CD4-positive, alpha-beta T cell treated with Interleukin-10 for 1 hour (primary cell): ENCODE measurements around the gene FREM1.

ENCODE experiments used
- DNase-seq: peaks from one replicate; pipeline ENCODE4 v3.0.0-alpha.2; 2020

FREM1 gene

DNA sequence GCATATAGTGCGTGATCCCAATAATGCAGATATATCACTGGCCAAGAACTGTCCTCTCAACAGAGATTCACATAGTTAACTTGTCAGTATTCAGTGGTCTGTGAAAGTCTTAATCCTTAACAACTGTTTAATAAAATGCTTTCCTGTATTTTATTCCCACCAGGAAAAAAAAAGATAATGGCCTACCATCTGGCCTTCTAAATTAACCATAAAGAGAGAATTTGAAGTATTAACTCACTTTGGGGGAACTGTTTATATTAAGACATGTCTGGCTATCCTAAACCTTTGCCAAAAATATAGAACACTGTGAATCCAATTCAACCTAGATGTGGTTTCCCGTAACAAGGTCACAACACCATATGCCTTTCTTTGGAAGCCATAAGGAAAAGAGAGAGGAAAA lies 818 bp upstream of the FREM1 start:
- no peak for DNase-seq

DNA sequence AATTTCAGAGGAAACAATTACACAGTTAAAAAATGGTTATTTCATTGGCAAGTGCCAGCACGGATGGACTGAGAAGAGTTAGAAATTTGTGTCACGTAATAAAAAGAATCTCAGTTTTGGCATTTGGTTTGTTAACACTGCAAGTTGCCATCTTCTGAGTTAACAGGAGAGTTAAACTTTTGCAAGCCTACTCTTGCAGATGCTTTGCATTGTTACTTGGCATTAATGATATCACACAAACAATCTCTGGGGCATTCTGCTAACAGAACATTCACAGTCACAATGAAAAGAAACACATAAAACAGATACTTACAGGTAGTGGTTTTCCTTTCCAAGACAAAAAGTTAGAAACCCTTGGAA lies 647 bp downstream of the FREM1 start:
- DNase-seq: no peak

DNA sequence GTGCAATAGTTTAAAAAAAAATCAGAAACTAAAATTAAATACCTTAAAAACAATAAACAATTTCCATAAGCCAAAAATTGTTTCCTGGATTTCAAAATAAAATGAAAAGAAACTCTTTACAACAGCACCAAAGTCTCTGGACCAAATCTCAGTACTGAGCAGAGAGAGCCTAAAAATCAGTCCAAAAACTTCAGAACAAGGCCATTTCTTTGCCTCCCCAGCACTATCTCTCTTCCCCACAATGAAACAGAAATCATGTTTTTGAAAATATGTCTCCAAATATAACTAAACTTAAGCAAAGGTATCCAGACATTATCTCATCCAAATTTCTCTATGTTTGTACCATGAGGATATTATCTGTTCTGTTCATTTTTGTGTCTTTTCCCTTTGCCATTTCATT lies 1.0 kb downstream of the FREM1 start:
- DNase-seq: no peak

DNA sequence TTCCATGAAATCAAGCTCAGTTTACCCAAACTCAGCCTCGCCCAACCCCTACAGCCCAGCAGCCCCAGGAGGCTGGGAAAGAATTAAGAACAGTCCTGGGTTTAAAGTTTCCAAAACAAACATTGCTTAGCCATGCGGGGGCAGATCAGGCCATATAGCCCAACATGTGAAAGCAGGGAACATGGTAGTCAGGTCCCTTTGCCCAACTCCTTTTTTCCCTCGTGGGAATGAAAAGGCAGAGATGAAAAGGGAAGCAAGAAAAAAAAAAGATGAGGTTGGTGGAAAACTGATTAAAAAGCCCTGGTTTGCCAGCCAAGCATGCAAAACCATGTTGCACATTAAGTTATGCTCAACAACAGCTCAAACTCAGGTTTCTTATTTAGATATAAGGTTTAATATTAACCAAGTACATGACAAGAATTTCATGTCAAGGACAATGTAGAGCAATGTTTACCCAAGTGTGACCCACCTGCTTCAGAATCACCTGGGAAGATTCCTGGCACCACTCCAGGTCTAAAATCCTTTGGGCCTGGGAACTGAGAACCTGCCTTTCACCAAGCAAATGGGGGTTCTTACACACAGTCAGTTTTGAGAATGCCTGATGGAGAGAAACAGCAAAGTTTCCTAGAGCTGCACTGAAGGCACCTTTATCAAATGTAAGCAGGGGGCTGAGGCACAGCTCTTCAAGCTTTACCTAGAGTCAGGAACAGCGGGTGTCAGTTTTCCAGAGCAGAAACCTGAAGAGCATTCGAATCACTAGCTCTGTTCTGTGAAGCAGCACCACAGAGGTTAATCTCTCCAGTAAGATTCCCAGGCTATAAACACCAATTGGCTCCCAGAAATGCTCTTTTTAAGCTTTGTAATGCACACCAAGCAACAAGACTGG lies 1.7 kb downstream of the FREM1 start:
- DNase-seq: no peak

DNA sequence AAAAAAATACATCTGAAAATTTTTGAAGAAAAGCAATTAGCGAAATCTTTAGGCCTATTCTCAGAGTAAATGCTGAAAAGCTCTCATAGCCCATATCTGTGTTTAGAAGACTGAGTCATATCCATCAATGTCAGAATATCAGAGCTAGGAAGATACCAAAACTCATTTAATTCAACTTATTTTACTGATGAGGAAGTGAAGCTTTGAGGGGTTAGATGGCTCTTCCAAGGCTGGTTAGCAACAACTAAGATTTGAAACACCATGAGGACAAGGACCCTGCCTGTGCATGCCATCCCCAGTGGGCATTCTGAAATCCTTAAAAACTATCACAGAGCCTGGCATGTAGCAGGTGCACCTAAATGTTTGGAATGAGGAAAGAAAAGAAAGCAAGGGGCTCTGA lies 2.5 kb downstream of the FREM1 start:
- no peak for DNase-seq

DNA sequence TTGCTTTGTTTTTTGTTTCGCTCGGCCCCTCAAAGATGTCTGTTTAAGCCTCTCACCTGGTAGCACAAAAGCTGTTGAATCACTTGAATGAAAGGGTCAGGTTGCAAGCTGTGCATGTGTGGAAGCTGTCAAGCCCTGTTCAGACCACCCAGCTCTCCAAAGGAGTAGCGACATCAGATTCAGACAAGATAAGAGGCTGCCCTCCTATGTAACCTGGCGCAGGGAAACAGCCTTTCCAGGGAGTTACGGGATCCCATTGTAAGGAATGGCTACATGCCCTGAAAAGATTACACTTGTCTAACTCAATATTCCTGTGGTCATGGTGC lies 2.9 kb downstream of the FREM1 start:
- no peak for DNase-seq

DNA sequence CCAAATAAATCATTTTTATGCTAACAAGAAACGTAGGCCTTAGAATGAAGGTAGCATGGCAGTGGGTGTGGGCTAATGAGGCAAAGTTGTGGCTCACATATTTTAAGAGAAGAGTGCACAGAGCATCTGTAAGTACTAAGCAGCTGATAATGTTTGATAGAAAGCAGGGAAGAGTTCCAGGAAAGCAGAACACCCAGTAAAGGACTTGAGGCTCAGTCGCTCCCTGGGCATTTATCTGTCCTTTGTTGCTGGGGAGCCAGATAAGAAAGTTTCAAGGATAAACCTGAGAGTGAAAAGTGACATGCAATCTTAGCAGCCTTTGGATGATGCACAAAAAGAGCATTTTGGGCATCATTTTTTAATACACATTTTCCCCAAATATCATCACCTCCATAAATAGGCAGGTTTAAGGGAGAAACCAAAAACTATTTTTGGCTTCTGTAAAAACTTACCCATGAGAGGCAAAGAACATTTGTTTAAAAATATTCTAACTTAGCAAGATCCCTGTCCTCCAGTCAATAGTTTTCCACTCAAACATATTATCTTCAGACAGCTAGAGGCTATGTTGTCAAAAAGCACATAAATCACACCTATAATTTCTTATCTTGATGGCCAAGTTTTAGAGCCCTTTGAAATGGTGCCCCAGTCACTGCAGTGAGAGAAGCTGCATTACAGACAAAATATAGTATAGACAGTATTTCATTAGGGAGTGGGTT lies 3.4 kb downstream of the FREM1 start:
- DNase-seq: no peak

DNA sequence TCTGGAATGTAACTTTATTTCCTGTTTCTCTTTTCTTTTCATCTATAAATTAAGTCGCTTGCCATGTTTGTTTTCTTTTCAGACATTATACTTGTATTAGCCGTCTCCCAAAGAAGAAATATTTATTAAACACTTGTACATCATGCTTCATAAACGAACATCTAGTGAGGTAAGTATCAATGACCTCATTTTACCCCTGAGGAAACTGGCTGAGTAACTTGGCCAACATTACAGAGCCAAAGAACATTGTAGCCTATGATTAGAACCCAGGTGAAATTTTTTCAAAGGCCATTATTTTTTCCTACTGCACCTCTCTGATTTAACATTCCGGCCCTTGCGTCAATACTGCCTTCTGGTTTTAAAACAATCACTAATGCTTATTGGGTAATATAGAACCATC lies 4.2 kb downstream of the FREM1 start:
- no peak for DNase-seq

DNA sequence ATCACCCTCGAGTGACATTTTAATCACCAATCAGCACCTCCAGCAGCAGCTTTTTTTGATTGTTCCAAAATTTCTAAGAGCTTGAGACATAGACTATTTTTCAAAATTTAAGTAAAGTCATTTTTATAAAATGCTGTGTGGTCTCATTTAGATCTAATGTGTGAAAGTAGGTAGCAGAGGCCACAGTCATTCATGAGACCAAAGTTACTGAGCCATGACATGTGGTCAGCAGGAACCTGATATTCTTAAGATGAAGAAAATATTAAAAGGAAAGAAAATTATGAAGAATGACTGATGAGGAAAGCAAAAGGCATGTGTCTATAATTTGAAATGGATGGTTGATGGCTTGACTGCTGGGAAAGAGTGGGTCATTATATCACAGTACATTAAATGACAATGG lies 7.2 kb downstream of the FREM1 start:
- DNase-seq: no peak

DNA sequence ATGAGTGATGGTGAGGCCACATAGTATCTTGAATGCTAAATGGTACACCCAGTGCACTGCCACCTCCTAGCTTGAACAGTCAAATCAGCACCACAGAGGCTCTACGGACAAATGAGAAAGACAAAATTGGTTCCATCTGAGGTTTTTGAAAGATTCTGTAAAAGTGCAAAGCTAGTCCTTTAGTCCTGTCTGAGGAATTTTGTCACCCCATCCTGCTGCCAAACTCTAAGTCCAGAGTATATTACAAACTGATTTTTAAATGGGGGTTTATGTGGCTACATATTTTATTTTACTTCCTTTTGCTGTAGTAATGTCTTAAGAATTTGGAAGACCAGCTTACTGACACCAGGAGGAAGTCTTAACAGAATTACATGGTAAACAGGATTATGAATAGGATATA lies 7.7 kb downstream of the FREM1 start:
- DNase-seq: no peak

DNA sequence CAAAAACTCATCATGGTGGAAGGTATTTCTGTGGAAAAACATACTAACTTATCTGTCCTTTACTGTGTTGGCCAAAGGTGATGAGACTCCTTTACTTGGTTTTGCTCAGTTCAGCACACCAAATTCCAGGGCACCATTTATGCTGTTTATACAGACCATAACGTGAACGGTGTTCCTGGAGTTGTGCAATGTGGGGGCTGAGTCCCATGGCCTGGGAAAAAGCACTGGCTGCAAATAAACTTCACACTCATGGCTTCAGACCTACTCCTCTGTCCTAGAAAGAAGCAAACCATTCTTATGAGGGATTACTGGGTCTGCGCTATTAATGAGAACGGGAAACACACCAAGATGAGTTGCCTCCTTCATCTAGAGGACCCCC lies 10.4 kb downstream of the FREM1 start:
- DNase-seq: no peak

DNA sequence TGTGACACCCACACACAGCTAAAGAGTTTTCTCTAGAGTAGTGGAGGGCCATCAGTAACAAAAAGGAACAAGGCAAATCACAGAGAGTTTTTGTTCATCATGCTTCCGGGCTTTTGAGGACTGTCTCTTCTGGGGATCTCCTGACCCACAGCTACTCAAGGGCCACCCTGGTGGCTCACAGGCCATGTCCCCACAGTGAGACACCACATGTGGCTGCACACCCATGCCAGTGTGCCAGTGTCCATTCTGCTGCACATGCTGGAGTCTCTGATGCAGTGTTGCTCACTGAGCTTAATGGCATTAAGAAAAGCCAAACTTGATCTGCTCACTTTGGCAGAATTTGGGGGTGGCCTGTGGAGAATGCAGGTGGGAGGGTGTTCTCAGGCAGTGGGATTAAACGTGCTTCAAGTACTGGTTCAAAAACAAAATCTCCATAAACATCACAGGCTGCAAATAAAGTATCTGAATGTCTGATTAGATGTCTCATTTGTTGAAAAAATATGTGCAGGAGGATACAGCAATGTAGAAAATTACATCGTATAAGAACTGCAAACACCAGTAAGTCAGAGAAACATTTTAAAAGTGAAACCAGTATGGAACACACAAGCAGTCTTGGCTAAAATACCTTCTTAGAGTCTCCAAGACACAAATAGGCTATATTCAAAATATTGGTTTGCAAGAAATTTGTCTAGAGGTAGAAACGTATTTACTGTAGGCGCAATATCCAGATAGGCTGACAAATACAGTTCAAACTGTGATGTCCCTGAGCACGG lies 11.0 kb downstream of the FREM1 start:
- no peak for DNase-seq

DNA sequence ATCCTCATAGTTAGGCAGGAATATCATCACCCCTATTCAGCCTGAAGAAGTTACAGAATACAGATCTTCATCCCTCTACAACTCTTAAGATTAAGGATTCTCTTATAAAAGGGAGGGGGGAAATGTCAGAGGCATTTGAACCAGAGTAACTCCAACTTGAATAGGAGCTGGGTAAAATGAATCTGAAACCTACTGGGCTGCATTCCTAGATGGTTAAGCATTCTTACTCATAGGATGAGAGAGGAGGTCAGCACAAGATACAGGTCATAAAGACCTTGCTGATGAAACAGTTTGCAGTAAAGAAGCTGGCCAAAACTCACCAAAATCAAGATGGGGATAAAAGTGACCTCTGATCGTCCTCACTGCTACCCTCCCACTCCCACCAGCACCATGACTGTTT lies 14.4 kb downstream of the FREM1 start:
- no peak for DNase-seq

DNA sequence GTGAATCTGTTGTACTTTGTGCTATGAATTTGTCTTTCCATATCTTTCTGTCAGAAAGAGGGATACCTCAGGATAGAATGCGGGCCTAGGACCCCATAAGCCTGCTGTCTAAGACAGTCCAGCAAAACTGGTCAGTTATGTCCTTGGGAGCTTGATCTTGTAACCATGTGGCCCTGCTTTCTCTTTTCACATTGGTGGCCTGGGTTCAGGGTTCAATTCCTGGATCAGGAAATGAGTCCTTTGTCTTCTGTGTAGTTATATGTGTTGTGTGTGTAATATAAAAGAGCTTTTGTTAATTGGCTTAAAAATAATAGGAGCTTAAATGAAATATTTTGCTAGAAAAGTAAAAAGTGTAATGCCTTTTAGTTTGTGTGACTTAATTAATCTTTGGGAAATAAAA lies 16.9 kb downstream of the FREM1 start:
- no peak for DNase-seq

DNA sequence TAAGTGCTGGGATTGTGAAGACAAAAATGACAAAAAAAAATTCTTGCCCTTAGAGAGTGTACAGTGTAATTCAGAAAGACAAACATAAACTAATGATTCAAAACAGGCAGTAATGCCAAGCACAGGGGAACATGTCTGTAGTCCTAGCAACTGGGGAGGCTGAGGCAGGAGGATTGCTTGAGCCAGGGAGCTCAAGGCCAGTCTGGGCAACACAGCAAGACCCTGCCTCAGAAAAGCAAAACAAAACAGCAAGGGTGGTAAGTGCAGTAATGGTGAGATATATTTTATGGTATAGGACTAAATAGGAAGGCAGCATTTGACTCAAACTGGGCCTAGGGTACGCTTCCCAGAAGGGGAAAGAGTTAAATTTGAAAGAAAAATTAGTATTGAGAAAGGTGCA lies 18.9 kb downstream of the FREM1 start:
- no peak for DNase-seq

DNA sequence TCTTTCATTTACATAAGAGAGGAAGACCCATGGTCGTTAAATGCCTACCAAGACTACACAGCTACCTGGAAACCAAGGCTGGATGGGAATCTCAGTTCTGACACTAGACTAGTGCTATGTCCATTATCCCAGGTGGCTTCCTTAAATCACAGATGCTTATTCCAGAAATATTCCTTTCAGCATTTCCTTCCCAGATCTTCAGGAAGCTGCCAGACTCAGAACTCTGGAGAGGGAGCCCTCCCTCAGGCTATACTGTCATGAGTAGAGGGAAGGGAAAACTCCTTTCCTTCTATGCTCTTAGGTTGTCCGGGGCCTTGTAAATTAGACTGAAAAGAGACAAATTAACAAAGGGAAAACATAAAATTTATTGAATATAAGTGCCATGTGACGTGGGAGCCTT lies 20.8 kb downstream of the FREM1 start:
- DNase-seq: no peak

DNA sequence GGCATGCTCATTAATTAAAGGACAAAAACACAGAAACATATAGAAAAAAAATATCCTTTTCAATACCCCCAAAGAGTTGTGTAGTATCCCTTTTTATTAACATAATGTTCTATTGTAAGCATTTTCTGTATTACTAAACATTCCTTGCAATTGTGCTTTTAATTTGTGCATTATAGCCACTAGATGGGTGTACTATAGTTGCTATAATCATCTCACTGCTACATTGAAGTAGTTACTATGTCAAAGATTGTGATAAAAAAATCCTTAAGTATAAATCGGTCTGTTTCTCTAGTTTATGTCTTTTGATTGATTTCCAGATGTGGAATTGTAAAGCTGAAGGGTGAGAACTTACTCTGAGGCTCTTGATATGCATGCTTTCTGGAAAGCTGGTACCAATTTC lies 21.4 kb downstream of the FREM1 start:
- no peak for DNase-seq

DNA sequence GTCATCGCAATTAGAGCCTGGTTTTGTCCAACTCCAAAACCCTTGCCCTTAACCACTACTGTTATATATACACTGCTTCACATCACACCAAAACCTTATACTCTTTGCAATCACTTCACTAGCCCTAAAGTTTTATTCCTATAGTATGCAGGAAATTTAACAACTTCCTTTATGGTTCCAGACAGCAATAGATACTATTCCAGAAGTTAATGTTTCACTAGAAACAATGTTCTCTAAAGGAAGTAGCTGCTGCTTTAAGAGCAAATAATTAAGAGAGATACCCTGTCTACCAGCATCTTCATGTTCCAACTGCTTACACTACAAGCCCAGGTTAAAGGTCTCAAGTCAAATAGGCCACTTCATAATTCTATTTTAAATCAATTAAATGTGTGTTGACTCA lies 22.0 kb downstream of the FREM1 start:
- no peak for DNase-seq

DNA sequence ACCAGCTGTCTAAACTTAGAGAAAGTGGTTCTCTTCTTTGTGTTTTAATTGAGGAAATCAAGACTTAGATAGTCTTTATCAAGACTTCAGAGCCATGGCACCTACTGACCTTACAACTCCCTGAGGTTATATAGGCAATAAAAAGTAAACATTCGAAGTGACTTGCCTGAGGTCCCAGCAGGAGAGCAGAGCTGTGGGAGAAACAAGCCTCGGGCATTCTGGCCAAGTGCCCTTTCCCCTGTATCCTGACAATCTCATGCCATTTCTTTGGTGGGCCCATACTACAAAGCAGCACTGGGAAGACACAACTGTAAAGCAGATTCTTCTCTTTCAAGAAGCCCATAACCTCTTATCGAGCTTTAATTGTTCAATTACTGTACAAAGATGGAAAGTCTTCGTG lies 23.1 kb downstream of the FREM1 start:
- no peak for DNase-seq

DNA sequence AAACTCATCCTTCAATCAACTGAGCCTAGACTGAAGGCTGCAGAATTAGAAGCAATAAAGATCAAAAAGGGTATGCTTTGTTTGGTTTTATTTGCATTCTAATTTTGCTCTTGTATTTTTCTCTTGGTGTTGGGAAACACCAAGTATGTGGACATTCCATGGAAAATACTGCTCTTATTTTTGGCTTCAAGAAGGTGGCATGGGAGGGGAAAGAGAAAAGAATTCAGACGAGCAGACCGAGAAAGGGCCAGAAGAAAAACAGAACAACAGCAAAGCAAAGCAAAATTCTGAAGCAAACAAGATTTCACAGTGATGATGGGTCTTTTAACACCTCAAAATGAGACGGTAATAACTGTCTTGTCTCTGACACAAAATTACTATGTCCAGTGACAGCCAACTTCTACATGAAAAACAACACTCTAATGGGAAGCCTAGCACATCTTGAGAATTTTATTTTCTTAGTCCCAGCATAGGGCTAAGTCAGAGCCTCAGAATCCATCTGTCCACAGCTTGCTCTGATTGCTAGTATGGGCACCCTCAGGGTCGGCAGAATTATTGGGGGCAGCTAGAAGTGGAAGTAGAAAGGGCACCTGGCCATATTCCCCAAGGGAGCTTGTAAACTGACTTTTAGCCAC lies 26.8 kb downstream of the FREM1 start:
- DNase-seq: no peak

DNA sequence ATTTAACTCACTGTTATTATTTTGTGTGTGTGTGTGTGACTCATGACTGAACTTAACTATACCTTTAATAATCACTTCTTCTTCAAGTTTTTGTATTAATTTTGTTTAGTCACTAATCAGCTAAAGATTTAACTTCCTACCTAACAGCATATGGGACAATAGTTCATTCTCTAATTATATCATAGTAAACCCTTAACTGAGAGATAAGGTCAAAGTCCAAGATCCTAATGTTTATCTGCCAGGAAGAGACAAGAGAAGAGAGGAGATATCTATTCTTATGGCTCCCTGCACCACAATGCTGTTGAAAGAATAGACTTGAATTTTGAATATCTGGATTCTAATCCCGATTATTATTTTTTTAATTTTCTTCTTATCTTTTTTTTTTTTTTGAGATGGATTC lies 28.1 kb downstream of the FREM1 start:
- DNase-seq: no peak

DNA sequence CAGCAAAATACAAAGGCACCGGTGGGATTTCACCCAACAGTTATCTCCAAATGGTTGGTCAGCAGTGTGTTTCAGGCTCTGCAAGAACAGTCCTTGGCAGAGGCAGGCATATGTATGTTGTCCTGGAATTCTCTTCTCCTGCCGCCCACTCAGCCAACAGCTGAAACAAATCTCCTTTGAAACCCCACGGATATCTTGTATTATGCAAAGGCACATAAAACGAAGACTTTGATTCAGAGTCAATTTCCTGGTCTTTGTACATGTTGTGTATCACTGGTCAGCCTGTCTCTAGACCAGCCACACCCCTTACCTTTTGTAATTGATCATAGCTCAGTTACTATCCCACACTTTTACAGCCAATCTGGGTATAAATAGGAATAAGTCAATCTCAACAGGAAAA lies 29.2 kb downstream of the FREM1 start:
- no peak for DNase-seq

DNA sequence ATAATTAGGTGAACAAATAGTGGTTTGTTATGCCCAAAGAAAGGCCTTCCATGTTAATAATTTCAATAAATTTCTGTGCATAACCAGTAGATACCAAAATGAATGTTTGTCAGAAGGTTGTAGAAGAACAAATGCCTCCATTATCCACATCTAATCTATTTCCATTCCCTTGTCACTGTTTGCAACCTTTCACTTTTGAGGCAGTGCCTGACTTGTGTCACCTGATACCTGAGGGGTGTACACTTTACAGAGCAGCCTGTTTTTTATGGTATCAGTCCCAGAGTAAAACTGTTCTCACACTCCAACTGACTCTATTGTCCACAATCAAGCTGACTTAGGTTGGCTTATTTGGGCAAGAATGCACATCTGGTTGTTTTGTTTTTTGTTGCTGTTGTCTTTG lies 40.1 kb downstream of the FREM1 start:
- no peak for DNase-seq

DNA sequence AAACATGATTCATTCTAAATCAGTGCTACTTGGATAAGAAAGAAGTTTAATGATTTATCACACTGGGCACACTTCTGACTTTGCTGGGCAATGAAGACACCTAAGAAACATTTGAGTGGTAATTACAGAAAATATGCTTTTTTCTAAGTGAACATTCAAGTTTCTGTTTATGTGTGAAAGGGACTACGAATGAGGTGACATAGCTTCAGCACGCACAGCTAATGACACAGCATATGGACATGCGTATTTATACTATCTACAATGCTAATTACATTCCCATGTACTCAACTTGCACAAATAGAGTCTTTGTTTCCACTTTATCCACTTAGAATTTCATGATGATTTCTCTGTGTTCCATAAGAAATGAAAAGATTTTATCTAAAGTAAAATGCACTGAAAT lies 40.6 kb downstream of the FREM1 start:
- DNase-seq: no peak
